ENCODE measurements around the gene ZNF19. TPM values are rescaled to one million over a fixed set of nuclear protein-coding genes. Genes with fewer than 3 reads are reported as not detected.
A peak's percentile ranks its signal among the peaks of the same experiment; 100 is the strongest.

ZNF19 gene
- total and polyA plus RNA-seq, 2 donors (not counting 1 experiment from before 2014, with no cell fraction given), result 1.8 to 3.3 TPM

DNA sequence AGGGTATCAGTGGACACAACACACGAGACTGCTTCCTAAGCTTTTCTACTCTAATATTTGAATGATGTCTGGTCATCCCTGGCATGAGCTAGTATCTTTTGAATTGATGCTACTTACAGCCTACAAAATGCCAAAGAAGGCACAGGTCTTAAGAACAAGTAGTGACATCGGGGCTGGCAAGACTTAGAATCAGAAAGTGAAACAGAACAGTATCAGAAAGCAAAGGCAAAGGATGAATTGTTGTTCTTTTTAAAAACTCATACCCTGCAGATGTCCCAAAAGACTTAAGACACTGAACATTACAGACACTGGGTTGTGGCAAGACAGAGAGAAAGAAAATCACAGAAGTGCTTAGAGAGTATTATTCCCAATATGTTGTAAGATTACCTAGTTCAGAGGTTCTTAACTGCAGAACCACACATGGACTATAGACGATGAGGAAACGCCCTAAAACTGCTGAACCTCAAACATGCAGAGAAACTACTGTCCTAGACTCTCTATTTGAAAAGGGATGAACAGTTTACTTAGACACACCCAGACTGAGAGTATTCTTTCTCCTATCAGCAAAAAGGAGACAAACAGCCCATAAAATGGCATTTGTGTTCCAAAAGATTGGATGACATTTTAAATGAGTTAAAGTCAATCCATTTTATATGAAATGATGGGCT, 12.5 kb downstream of the ZNF19 start:
- no peak for DNase-seq (ENCODE audit: low read depth in 2 of 2)
- peaks cover 8% of the 10 kb centered on the region for H3K4me1 ChIP-seq (ENCODE audit: control insufficient read depth, extremely low read depth, insufficient read depth, low read length)
- no peak for TF ChIP-seq EZH2 (IDR thresholded peaks at IDR 0.05; ENCODE audit: low read length, missing control alignments)
- TF ChIP-seq, protein P1, sequence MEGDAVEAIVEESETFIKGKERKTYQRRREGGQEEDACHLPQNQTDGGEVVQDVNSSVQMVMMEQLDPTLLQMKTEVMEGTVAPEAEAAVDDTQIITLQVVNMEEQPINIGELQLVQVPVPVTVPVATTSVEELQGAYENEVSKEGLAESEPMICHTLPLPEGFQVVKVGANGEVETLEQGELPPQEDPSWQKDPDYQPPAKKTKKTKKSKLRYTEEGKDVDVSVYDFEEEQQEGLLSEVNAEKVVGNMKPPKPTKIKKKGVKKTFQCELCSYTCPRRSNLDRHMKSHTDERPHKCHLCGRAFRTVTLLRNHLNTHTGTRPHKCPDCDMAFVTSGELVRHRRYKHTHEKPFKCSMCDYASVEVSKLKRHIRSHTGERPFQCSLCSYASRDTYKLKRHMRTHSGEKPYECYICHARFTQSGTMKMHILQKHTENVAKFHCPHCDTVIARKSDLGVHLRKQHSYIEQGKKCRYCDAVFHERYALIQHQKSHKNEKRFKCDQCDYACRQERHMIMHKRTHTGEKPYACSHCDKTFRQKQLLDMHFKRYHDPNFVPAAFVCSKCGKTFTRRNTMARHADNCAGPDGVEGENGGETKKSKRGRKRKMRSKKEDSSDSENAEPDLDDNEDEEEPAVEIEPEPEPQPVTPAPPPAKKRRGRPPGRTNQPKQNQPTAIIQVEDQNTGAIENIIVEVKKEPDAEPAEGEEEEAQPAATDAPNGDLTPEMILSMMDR (conservative IDR thresholded peaks at IDR 0.05 in 1 of 2, IDR thresholded peaks at IDR 0.05 in 1 of 2; ENCODE audit: low read depth in 1 of 2, low read length in 2 of 2), result no peak
- no peaks in the 10 kb centered on the region for H4K20me1 ChIP-seq (ENCODE audit: control insufficient read depth, extremely low read depth, insufficient read depth, low read length)
- H3K36me3 ChIP-seq (ENCODE audit: control insufficient read depth, insufficient read depth, low read length), result peaks cover 2% of the 10 kb centered on the region
- no peaks in the 10 kb centered on the region for H3K9me3 ChIP-seq (ENCODE audit: control insufficient read depth, insufficient read depth, low read depth, low read length)
- no peak overlapping the region for H2AFZ ChIP-seq (ENCODE audit: low read length)
- no peak overlapping the region for H3K27ac ChIP-seq (ENCODE audit: insufficient read depth, low read length)
- no peak overlapping the region for H3K4me3 ChIP-seq (replicated peaks in 1 of 4; ENCODE audit: control extremely low read depth in 1 of 4, insufficient read depth in 1 of 4, low read depth in 3 of 4, low read length in 4 of 4)
- H3K27me3 ChIP-seq (ENCODE audit: control insufficient read depth, insufficient read depth, low read length), result no peaks in the 10 kb centered on the region
- no peak overlapping the region for H3K4me2 ChIP-seq (ENCODE audit: extremely low read depth, insufficient read depth, low read length)
- no peaks in the 10 kb centered on the region for H3K79me2 ChIP-seq (ENCODE audit: control insufficient read depth, insufficient read depth, low read length)
- H3K9ac ChIP-seq (ENCODE audit: insufficient read depth, low read length), result no peak overlapping the region

DNA sequence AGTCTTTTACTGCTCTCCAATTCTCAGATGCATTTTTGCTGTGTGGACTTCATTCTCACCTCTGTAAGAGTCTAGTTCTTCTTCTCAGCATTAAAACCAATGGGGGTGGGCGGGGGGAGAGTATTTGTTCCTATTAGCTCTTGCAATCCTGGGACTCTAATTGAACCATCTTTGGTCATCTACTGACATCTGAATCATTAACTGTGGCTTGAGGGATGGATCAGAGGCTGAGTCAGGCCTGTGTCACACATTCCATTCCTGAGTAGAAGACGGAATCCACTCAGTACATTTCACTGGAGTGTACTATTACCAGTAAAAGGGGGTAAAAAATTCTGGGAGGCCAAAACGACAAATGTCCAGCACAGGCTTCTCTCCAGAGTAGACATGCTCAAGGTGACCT, 14.3 kb downstream of the ZNF19 start:
- H3K27me3 ChIP-seq (ENCODE audit: control insufficient read depth, insufficient read depth, low read length), result no peaks in the 10 kb centered on the region
- no peak overlapping the region for H3K4me3 ChIP-seq (replicated peaks in 1 of 4; ENCODE audit: control extremely low read depth in 1 of 4, insufficient read depth in 1 of 4, low read depth in 3 of 4, low read length in 4 of 4)
- peaks cover 2% of the 10 kb centered on the region for H3K36me3 ChIP-seq (ENCODE audit: control insufficient read depth, insufficient read depth, low read length)
- H3K9ac ChIP-seq (ENCODE audit: insufficient read depth, low read length), result no peak overlapping the region
- H3K27ac ChIP-seq (ENCODE audit: insufficient read depth, low read length), result peak overlapping the region; percentile 74
- H3K79me2 ChIP-seq (ENCODE audit: control insufficient read depth, insufficient read depth, low read length), result no peaks in the 10 kb centered on the region
- no peak overlapping the region for H2AFZ ChIP-seq (ENCODE audit: low read length)
- no peaks in the 10 kb centered on the region for H4K20me1 ChIP-seq (ENCODE audit: control insufficient read depth, extremely low read depth, insufficient read depth, low read length)
- TF ChIP-seq EZH2 (IDR thresholded peaks at IDR 0.05; ENCODE audit: low read length, missing control alignments), result no peak
- TF ChIP-seq, protein P1 (conservative IDR thresholded peaks at IDR 0.05 in 1 of 2, IDR thresholded peaks at IDR 0.05 in 1 of 2; ENCODE audit: low read depth in 1 of 2, low read length in 2 of 2), result no peak
- H3K9me3 ChIP-seq (ENCODE audit: control insufficient read depth, insufficient read depth, low read depth, low read length), result no peaks in the 10 kb centered on the region
- DNase-seq (ENCODE audit: low read depth in 2 of 2), result peak; percentile 78 to 94
- peak overlapping the region; percentile 30 for H3K4me2 ChIP-seq (ENCODE audit: extremely low read depth, insufficient read depth, low read length)
- peaks cover 8% of the 10 kb centered on the region for H3K4me1 ChIP-seq (ENCODE audit: control insufficient read depth, extremely low read depth, insufficient read depth, low read length)

DNA sequence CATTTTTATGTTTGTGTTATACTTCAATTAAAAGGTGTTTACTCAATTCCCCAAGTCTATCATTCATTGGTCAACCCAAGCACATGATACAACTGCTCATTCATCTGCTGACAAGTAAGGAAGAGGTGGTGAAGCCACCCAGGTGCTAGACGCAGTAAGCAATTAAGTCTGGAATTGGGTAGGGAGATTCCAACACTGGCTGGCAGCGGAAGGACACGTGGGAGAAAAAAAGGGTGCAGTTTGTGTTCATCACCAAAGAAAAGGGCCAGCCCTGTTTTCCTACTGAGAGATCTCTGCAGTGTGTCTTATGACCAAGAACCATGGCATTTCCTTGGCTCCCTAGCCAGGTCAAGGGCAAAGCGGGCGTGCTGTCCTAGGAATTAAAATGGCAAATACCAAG, 15.2 kb downstream of the ZNF19 start:
- Histone ChIP-seq H3K4me1 (ENCODE audit: control insufficient read depth, extremely low read depth, insufficient read depth, low read length) (peaks cover 8% of the 10 kb centered on the region), H3K27me3 (ENCODE audit: control insufficient read depth, insufficient read depth, low read length) (no peaks in the 10 kb centered on the region), H2AFZ (ENCODE audit: low read length) (no peak overlapping the region), H3K9me3 (ENCODE audit: control insufficient read depth, insufficient read depth, low read depth, low read length) (no peaks in the 10 kb centered on the region), H3K36me3 (ENCODE audit: control insufficient read depth, insufficient read depth, low read length) (peaks cover 2% of the 10 kb centered on the region), H3K9ac (ENCODE audit: insufficient read depth, low read length) (no peak overlapping the region), H3K27ac (ENCODE audit: insufficient read depth, low read length) (peak overlapping the region; percentile 19), H4K20me1 (ENCODE audit: control insufficient read depth, extremely low read depth, insufficient read depth, low read length) (no peaks in the 10 kb centered on the region), H3K79me2 (ENCODE audit: control insufficient read depth, insufficient read depth, low read length) (no peaks in the 10 kb centered on the region), H3K4me2 (ENCODE audit: extremely low read depth, insufficient read depth, low read length) (no peak overlapping the region), H3K4me3 (replicated peaks in 1 of 4; ENCODE audit: control extremely low read depth in 1 of 4, insufficient read depth in 1 of 4, low read depth in 3 of 4, low read length in 4 of 4) (no peak overlapping the region)
- TF ChIP-seq, protein P1 (conservative IDR thresholded peaks at IDR 0.05 in 1 of 2, IDR thresholded peaks at IDR 0.05 in 1 of 2; ENCODE audit: low read depth in 1 of 2, low read length in 2 of 2), result no peak
- no peak for TF ChIP-seq EZH2 (IDR thresholded peaks at IDR 0.05; ENCODE audit: low read length, missing control alignments)
- peak in 1 of 2 donors; percentile 13 for DNase-seq (ENCODE audit: low read depth in 2 of 2)
